Measurements from ENCODE around the gene HSBP1L1. TPM values are rescaled to one million over a fixed set of nuclear protein-coding genes. Genes with fewer than 3 reads are reported as not detected.

Gene HSBP1L1
- total RNA-seq, 1 donor from 2014 or later = 7.0 TPM

DNA sequence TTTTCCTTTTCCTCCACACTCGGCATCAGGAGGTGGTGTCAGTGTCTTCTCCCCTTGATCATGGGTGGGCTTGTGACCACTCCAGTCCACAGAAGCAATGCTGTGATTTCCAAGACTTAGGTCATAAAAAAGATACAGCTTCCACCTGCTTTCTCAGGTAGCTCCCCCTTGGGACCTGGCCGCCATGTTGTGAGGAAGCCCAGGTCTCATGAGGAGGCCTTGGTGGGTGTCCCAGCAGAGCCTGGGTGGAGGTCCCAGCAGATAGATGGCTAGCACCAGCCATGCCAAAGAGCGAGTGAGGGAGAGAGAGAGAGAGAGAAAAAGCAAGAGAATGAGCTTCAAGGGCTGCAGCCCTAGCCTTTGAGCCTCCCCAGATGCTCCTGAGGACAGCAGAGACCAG is 28.9 kb upstream of the HSBP1L1 start:
- no peak for DNase-seq (ENCODE audit: low spot score, unreplicated experiment)
- peaks cover 56% of the 10 kb centered on the region for H3K36me3 Mint-ChIP-seq (ENCODE audit: insufficient read depth)
- peak overlapping the region; percentile 2 for H3K27ac Mint-ChIP-seq
- H3K4me3 Mint-ChIP-seq (ENCODE audit: low read depth) = no peak overlapping the region
- H3K4me1 Mint-ChIP-seq (ENCODE audit: low read depth) = peaks cover 17% of the 10 kb centered on the region
- TF ChIP-seq, protein P1, sequence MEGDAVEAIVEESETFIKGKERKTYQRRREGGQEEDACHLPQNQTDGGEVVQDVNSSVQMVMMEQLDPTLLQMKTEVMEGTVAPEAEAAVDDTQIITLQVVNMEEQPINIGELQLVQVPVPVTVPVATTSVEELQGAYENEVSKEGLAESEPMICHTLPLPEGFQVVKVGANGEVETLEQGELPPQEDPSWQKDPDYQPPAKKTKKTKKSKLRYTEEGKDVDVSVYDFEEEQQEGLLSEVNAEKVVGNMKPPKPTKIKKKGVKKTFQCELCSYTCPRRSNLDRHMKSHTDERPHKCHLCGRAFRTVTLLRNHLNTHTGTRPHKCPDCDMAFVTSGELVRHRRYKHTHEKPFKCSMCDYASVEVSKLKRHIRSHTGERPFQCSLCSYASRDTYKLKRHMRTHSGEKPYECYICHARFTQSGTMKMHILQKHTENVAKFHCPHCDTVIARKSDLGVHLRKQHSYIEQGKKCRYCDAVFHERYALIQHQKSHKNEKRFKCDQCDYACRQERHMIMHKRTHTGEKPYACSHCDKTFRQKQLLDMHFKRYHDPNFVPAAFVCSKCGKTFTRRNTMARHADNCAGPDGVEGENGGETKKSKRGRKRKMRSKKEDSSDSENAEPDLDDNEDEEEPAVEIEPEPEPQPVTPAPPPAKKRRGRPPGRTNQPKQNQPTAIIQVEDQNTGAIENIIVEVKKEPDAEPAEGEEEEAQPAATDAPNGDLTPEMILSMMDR (IDR thresholded peaks at IDR 0.05; ENCODE audit: unreplicated experiment) = no peak
- peaks cover 19% of the 10 kb centered on the region for H3K9me3 Mint-ChIP-seq (ENCODE audit: low read depth)
- H3K27me3 Mint-ChIP-seq = no peaks in the 10 kb centered on the region

DNA sequence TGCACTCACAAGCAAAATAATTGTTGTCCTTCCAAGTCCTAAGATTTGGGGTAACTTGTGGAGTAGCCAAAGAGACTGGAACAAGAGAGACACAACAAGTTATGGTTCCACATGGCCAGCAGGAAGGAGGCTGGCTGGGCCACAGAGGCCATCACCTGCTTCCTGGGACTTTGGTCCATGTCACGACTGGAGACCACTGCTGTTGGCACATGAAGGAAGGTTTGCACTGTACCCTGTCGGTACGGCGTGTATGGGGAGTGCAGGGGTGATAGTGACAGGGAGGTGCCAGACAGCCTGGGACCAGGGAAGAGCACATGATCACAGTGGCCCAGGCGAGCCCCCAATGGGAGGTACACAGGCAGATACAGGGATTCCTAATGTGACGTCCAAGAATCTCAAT is 28.5 kb upstream of the HSBP1L1 start:
- H3K36me3 Mint-ChIP-seq (ENCODE audit: insufficient read depth) = peaks cover 56% of the 10 kb centered on the region
- TF ChIP-seq, protein P1 (IDR thresholded peaks at IDR 0.05; ENCODE audit: unreplicated experiment) = no peak

DNA sequence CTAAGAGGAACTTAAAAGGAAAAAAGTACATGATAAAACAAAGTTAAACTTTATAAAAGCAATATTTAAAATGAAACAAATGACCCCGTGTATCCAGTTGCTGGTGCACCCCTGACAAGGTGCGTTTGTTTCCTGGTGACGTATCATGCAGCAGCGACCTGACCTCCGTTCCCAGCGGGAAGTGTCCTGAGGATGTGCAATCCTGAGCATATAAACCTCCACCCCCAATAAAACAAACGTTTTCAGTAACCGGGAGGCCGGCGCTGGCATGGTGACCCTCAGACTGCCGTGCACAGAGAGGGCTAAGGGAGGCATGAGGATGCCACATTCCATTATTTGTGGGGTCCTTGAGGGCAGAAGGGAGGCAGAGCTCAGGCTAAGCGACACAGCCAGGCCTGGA is 27.8 kb upstream of the HSBP1L1 start:
- Mint-ChIP-seq H3K4me3 (ENCODE audit: low read depth) (no peak overlapping the region), H3K27ac (no peak overlapping the region), H3K27me3 (no peaks in the 10 kb centered on the region), H3K4me1 (ENCODE audit: low read depth) (peaks cover 17% of the 10 kb centered on the region), H3K36me3 (ENCODE audit: insufficient read depth) (peaks cover 51% of the 10 kb centered on the region), H3K9me3 (ENCODE audit: low read depth) (peaks cover 13% of the 10 kb centered on the region)
- no peak for DNase-seq (ENCODE audit: low spot score, unreplicated experiment)
- TF ChIP-seq, protein P1 (IDR thresholded peaks at IDR 0.05; ENCODE audit: unreplicated experiment) = no peak

More for the DNA sequence above, 28.5 kb upstream of the HSBP1L1 start:
- Mint-ChIP-seq H3K9me3 (ENCODE audit: low read depth) (peaks cover 19% of the 10 kb centered on the region), H3K27ac (no peak overlapping the region), H3K4me3 (ENCODE audit: low read depth) (no peak overlapping the region), H3K27me3 (no peaks in the 10 kb centered on the region), H3K4me1 (ENCODE audit: low read depth) (peaks cover 17% of the 10 kb centered on the region)
- DNase-seq (ENCODE audit: low spot score, unreplicated experiment) = no peak

DNA sequence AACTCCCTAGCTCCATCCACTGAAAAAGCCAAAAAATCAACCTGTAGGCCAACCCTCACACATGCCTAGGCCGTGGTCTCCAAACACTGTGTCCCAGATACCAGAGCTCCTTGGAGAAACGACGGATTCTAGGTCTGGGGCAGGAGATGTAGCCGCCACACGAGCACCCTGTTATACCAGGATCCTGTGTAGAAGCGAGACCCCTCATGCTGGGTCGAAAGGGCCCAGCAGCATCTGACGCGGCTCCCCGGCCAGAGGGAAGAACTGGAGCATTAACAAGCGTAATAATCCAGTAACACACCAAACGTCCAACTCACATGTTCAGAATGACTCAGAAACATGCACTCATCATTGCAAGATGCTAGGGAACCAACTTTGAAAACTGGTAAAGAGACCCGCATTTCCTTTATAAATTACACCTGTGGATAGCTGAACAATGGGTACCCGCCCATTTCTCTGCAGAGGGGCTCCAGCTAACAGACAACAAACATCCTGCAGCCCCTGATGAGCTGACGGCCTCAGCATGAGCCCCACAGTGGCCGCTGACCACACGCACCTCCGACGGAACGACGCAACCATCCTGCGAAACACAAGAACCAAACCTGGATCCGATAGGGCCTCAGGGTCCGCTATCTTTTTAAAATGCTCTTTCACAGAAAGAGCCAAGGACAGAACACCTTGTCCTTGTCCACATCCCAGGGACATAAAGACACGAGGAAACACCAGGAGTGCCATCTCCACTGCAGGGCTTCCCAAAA is 27.2 kb upstream of the HSBP1L1 start:
- no peak for DNase-seq (ENCODE audit: low spot score, unreplicated experiment)
- TF ChIP-seq, protein P1 (IDR thresholded peaks at IDR 0.05; ENCODE audit: unreplicated experiment) = no peak
- Mint-ChIP-seq H3K27ac (no peak overlapping the region), H3K27me3 (no peaks in the 10 kb centered on the region), H3K36me3 (ENCODE audit: insufficient read depth) (peaks cover 52% of the 10 kb centered on the region), H3K9me3 (ENCODE audit: low read depth) (peaks cover 10% of the 10 kb centered on the region), H3K4me1 (ENCODE audit: low read depth) (peaks cover 17% of the 10 kb centered on the region), H3K4me3 (ENCODE audit: low read depth) (no peak overlapping the region)

DNA sequence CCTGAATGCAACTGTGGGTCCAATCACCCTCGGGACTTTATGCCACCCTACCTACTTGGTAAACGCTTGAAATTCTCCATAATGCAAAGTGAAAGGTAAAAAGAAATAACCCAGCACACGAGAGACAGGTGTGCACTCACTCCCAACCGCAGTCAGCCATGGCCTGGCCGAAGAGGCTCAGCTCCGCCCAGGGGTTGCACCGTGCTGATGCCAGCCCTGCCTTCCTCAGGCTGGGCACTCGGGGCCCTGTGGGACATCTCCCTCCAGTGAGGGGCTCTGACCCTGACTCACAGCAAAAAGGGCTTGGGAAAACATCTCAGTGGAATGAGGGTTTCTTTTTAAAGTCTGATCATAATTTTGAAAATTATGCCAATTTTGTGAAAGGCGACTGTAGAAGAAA is 26.2 kb upstream of the HSBP1L1 start:
- DNase-seq (ENCODE audit: low spot score, unreplicated experiment) = no peak
- Mint-ChIP-seq H3K9me3 (ENCODE audit: low read depth) (peaks cover 2% of the 10 kb centered on the region), H3K27me3 (no peaks in the 10 kb centered on the region), H3K4me1 (ENCODE audit: low read depth) (peaks cover 20% of the 10 kb centered on the region), H3K36me3 (ENCODE audit: insufficient read depth) (peaks cover 48% of the 10 kb centered on the region), H3K27ac (no peak overlapping the region), H3K4me3 (ENCODE audit: low read depth) (no peak overlapping the region)
- TF ChIP-seq, protein P1 (IDR thresholded peaks at IDR 0.05; ENCODE audit: unreplicated experiment) = no peak

All from progenitor cell of endocrine pancreas (in vitro differentiated cells).